ENCODE data around the gene CCDC9B. TPM values are rescaled to one million over a fixed set of nuclear protein-coding genes. Genes with fewer than 3 reads are reported as not detected.

CCDC9B gene
- total RNA-seq, 4 donors from 2014 or later = 5.4 to 34.4 (median 15.0) TPM

- Histone ChIP-seq H3K27ac (peak overlapping the region in 1 of 4 donors; percentile 59), H3K4me3 (no peak overlapping the region), H3K36me3 (peaks cover 0 to 11% (median 0%) of the 10 kb centered on the region in 3 donors), H3K27me3 (no peaks in the 10 kb centered on the region), H3K4me1 (peaks cover 24 to 85% (median 30%) of the 10 kb centered on the region in 3 donors), H3K9me3 (no peaks in the 10 kb centered on the region)
- TF ChIP-seq CTCF (IDR thresholded peaks at IDR 0.05) (no peak), POLR2A (IDR thresholded peaks at IDR 0.05) (no peak)
- DNase-seq = no peak
- WGBS, 2 donors = 82 to 87% methylated on average over 7 of the region's 7 CpGs
- intact Hi-C loops (cut with DNase I) = no loop called here
Measured at GRCh38 chr15:40331026-40331425, 9.7 kb downstream of the CCDC9B start.

DNA sequence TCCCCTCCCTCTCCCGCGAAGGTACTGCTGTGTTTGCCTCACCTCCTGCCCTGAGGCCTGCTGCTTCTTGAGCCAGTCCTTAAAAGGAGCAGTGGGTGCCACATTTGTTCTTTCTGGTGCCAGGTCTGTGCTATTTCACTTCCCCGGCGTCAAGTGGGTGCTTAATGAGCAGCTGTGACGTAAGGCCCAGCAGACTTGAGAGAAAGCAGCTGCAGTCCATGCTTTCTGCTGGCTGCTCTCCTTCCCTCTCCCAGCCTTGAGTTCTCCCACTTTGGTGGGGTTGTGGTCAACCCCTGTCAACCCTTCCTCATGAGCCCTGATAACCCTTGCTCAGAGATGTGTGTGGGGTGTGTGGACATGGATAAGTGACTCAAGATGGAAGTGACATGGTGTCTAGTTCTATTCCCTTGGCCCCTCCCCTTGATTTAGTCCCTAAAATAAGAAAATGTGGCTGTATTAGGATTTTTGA lies 10.3 kb downstream of the CCDC9B start:
- Histone ChIP-seq H3K27ac (peak overlapping the region in 3 of 4 donors; percentile 51 to 69 (median 59)), H3K27me3 (no peaks in the 10 kb centered on the region), H3K9me3 (no peaks in the 10 kb centered on the region), H3K4me1 (peaks cover 19 to 85% (median 29%) of the 10 kb centered on the region in 3 donors), H3K36me3 (peaks cover 0 to 8% (median 0%) of the 10 kb centered on the region in 3 donors), H3K4me3 (no peak overlapping the region)
- no peak for DNase-seq
- no peak for TF ChIP-seq CTCF (IDR thresholded peaks at IDR 0.05)
- TF ChIP-seq POLR2A (IDR thresholded peaks at IDR 0.05) = no peak
- intact Hi-C loops (cut with DNase I) = no loop called here
- WGBS, 2 donors = 40% methylated on average over 5 of the region's 5 CpGs; no CpG with 5 or more reads in 1 of the 2 donors

DNA sequence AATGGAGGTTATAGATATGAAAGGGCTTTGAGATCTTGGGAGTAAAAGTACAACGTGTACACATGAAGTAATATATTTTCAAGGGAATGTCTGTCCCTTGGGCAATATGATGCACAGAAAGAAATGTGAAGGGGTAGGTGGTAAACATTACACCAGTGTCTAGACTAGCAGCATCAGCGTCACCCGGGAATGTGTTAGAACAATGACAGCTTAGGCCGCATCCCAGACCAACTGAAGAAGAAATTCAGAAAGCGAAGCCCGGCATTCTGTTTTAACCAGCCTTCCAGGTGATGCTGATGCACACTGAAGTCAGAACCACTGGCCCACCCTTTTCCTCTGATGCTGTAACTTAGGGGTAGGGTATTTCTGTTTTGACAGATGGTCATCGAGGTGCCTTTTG lies 10.9 kb downstream of the CCDC9B start:
- intact Hi-C loops (cut with DNase I) = no loop called here
- 77% methylated on average over 7 of the region's 7 CpGs for WGBS, 2 donors
- H3K27ac ChIP-seq = peak overlapping the region in 3 of 4 donors; percentile 51 to 69 (median 59)

GRCh38 chr15:40328751-40329150 lies 12.0 kb downstream of the CCDC9B start:
- peaks cover 0 to 10% (median 0%) of the 10 kb centered on the region in 4 donors for H3K27me3 ChIP-seq
- peaks cover 15 to 84% (median 21%) of the 10 kb centered on the region in 3 donors for H3K4me1 ChIP-seq
- no peak for TF ChIP-seq POLR2A (IDR thresholded peaks at IDR 0.05)
- TF ChIP-seq CTCF (IDR thresholded peaks at IDR 0.05) = no peak
- 71 to 76% methylated on average over 5 of the region's 5 CpGs for WGBS, 2 donors
- H3K27ac ChIP-seq = no peak overlapping the region
- no peak for DNase-seq
- no peaks in the 10 kb centered on the region for H3K9me3 ChIP-seq
- H3K36me3 ChIP-seq = peaks cover 0 to 8% (median 0%) of the 10 kb centered on the region in 3 donors
- H3K4me3 ChIP-seq = no peak overlapping the region
- intact Hi-C loops (cut with DNase I) = no loop called here

More for the DNA sequence above, 10.9 kb downstream of the CCDC9B start:
- TF ChIP-seq POLR2A (IDR thresholded peaks at IDR 0.05) (no peak), CTCF (IDR thresholded peaks at IDR 0.05) (no peak)
- H3K36me3 ChIP-seq = peaks cover 0 to 8% (median 0%) of the 10 kb centered on the region in 3 donors
- H3K4me1 ChIP-seq = peaks cover 18 to 85% (median 29%) of the 10 kb centered on the region in 3 donors
- no peak for DNase-seq
- no peak overlapping the region for H3K4me3 ChIP-seq
- H3K27me3 ChIP-seq = peaks cover 0 to 4% (median 0%) of the 10 kb centered on the region in 4 donors
- H3K9me3 ChIP-seq = no peaks in the 10 kb centered on the region

DNA sequence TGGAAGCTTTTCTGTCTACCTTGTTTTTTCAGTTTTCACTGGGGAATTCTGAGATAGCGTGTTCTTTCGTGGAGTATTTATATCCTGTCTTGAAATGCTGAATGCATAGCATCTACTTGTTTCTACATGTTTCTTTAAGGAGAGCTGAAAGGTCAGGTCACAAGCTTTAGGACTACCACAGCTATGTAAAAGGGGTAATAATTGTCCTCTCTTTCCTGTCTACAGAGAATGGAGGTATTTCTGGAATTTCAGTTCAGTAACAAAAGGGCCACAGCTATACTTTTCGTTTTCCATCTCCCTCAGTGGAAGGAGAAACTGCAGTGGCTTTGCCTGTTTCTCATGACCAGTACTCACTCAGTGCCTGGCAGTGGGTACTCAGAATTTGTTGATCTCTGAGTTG lies 12.6 kb downstream of the CCDC9B start:
- no peak overlapping the region for H3K4me3 ChIP-seq
- no peak for DNase-seq
- H3K9me3 ChIP-seq = no peaks in the 10 kb centered on the region
- H3K27ac ChIP-seq = no peak overlapping the region
- H3K27me3 ChIP-seq = peaks cover 0 to 10% (median 0%) of the 10 kb centered on the region in 4 donors
- intact Hi-C loops (cut with DNase I) = no loop called here
- peaks cover 13 to 79% (median 18%) of the 10 kb centered on the region in 3 donors for H3K4me1 ChIP-seq
- TF ChIP-seq CTCF (IDR thresholded peaks at IDR 0.05) (no peak), POLR2A (IDR thresholded peaks at IDR 0.05) (no peak)
- WGBS, 2 donors = 39 to 56% methylated on average over 3 of the region's 3 CpGs
- H3K36me3 ChIP-seq = peaks cover 0 to 8% (median 0%) of the 10 kb centered on the region in 3 donors

All from esophagus squamous epithelium (tissue), 5 donors.